Testis (tissue), 2 donors: Measurements from ENCODE around the gene MCUR1.

Experiments
- POLR2A ChIP-seq: fragments of 450-650 bp; IDR thresholded peaks from one replicate; pipeline ENCODE4 v1.6.1; 2017; ENCODE audit warnings: antibody characterized with exemption, mild to moderate bottlenecking, moderate library complexity
- TF ChIP-seq, protein P1 (sequence below), 3 experiments: fragments of 450-650 bp in 2 of 3; fragments of 200-600 bp in 1 of 3; sonication (generic) in 1 of 3; IDR thresholded peaks; one replicate each; pipeline ENCODE4 v1.5.1; 2016 to 2019; ENCODE audit warnings: antibody characterized with exemption in 3 of 3, mild to moderate bottlenecking in 2 of 3, moderate library complexity in 1 of 3

GRCh38 chr6:13848522-13849150 is 34.3 kb upstream of the MCUR1 start:
- TF ChIP-seq, protein P1, sequence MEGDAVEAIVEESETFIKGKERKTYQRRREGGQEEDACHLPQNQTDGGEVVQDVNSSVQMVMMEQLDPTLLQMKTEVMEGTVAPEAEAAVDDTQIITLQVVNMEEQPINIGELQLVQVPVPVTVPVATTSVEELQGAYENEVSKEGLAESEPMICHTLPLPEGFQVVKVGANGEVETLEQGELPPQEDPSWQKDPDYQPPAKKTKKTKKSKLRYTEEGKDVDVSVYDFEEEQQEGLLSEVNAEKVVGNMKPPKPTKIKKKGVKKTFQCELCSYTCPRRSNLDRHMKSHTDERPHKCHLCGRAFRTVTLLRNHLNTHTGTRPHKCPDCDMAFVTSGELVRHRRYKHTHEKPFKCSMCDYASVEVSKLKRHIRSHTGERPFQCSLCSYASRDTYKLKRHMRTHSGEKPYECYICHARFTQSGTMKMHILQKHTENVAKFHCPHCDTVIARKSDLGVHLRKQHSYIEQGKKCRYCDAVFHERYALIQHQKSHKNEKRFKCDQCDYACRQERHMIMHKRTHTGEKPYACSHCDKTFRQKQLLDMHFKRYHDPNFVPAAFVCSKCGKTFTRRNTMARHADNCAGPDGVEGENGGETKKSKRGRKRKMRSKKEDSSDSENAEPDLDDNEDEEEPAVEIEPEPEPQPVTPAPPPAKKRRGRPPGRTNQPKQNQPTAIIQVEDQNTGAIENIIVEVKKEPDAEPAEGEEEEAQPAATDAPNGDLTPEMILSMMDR (IDR thresholded peaks at IDR 0.05), result no peak
- TF ChIP-seq POLR2A, result no peak
